Right ventricle myocardium inferior (tissue), 1 donor: ENCODE data around the gene MAEA. TPM values are rescaled to one million over a fixed set of nuclear protein-coding genes. Genes with fewer than 3 reads are reported as not detected.

Experiments
- ATAC-seq: fragments of 200-7000 bp; cut with Tn5 transposase; one replicate; pipeline ENCODE4 v1.9.1; 2020; ENCODE audit warnings: mild to moderate bottlenecking, moderate library complexity
- DNase-seq: peaks from one replicate; pipeline ENCODE4 v3.0.0; 2021; ENCODE audit errors: missing footprints
- intact Hi-C: fragments of 100-400 bp; cut with DNase I; formaldehyde crosslinking; loops from one replicate; pipeline ENCODE4 v1.11.0; 2022
- total RNA-seq: library from RNA; stranded (reverse); fragmentation: NEBNext Ultra II Directional; extraction: Animal tissue kit (Norgen Biotek cat#: 25700); gene quantifications from one replicate; pipeline ENCODE4 v1.2.1, GENCODE V29; 2021
- donor health status: DM: no; HTN: yes; CAD: no; lungs with severe emphysema.

MAEA gene
- total RNA-seq, 1 donor from 2014 or later = 50.4 TPM

- ATAC-seq (peak; percentile 81), DNase-seq (peak; percentile 92)
- intact Hi-C loops = loop anchor here (1.0 to 5.0 kb wide), 4 partner anchors 40 to 98 kb away; partner anchors contain the start of gene MAEA
Measured at GRCh38 chr4:1248245-1249147, 41.2 kb upstream of the MAEA start, which contains the start of gene CTBP1. TSS of gene CTBP1 (minus strand) at chr4:1249130. CDS start at chr4:1241331, 7,799 bp downstream.

- DNase-seq (peak; percentile 95), ATAC-seq (peak; percentile 68)
- intact Hi-C loops = loop anchor here (1.0 to 5.0 kb wide), 3 partner anchors 40 to 82 kb away; partner anchors contain the start of gene MAEA
Measured at GRCh38 chr4:1249148-1249730, 40.5 kb upstream of the MAEA start.

- DNase-seq (peak; percentile 75), ATAC-seq (no peak)
- intact Hi-C loops = loop anchor here (1.0 to 5.0 kb wide), 3 partner anchors 39 to 83 kb away; partner anchors contain the start of gene MAEA
Measured at GRCh38 chr4:1249731-1250526, 39.8 kb upstream of the MAEA start.

GRCh38 chr4:1250527-1250812 is 39.2 kb upstream of the MAEA start:
- intact Hi-C loops = no loop called here
- ATAC-seq (no peak), DNase-seq (no peak)

- intact Hi-C loops = no loop called here
- ATAC-seq (no peak), DNase-seq (peak; percentile 55)
Measured at GRCh38 chr4:1250921-1251772, 38.5 kb upstream of the MAEA start.

GRCh38 chr4:1251773-1252066 is 38.0 kb upstream of the MAEA start:
- DNase-seq = no peak

GRCh38 chr4:1252928-1253492 is 36.7 kb upstream of the MAEA start:
- intact Hi-C loops = no loop called here
- DNase-seq = no peak
- ATAC-seq = no peak

More at GRCh38 chr4:1251773-1252066, 38.0 kb upstream of the MAEA start:
- intact Hi-C loops = no loop called here
- ATAC-seq = no peak

- DNase-seq = no peak
- no peak for ATAC-seq
- intact Hi-C loops = no loop called here
Measured at GRCh38 chr4:1253831-1254230, 35.9 kb upstream of the MAEA start.

- intact Hi-C loops = no loop called here
- no peak for DNase-seq
- no peak for ATAC-seq
Measured at GRCh38 chr4:1255151-1255550, 34.5 kb upstream of the MAEA start.

GRCh38 chr4:1255699-1256098 is 34.0 kb upstream of the MAEA start:
- ATAC-seq (no peak), DNase-seq (no peak)
- intact Hi-C loops = no loop called here

- DNase-seq (no peak), ATAC-seq (no peak)
- intact Hi-C loops = no loop called here
Measured at GRCh38 chr4:1258457-1258856, 31.2 kb upstream of the MAEA start.

GRCh38 chr4:1259966-1260365 is 29.7 kb upstream of the MAEA start:
- DNase-seq = no peak
- intact Hi-C loops = no loop called here

GRCh38 chr4:1260418-1261106 is 29.1 kb upstream of the MAEA start:
- intact Hi-C loops = no loop called here
- ATAC-seq = no peak
- DNase-seq = no peak

More at GRCh38 chr4:1259966-1260365, 29.7 kb upstream of the MAEA start:
- no peak for ATAC-seq

- ATAC-seq (no peak), DNase-seq (no peak)
- intact Hi-C loops = no loop called here
Measured at GRCh38 chr4:1261107-1261928, 28.4 kb upstream of the MAEA start.

- intact Hi-C loops = no loop called here
- DNase-seq (no peak), ATAC-seq (no peak)
Measured at GRCh38 chr4:1264942-1265341, 24.7 kb upstream of the MAEA start.

GRCh38 chr4:1265351-1265750 is 24.3 kb upstream of the MAEA start:
- intact Hi-C loops = no loop called here

More at GRCh38 chr4:1265351-1265750, 24.3 kb upstream of the MAEA start:
- DNase-seq (no peak), ATAC-seq (no peak)
